ENCODE measurements around the gene CSNK1A1L. TPM values are rescaled to one million over a fixed set of nuclear protein-coding genes. Genes with fewer than 3 reads are reported as not detected.
A peak's percentile ranks its signal among the peaks of the same experiment; 100 is the strongest.

The CSNK1A1L gene
- total and polyA plus RNA-seq, 2 donors (not counting 1 experiment from before 2014, with no cell fraction given), result not detected

DNA sequence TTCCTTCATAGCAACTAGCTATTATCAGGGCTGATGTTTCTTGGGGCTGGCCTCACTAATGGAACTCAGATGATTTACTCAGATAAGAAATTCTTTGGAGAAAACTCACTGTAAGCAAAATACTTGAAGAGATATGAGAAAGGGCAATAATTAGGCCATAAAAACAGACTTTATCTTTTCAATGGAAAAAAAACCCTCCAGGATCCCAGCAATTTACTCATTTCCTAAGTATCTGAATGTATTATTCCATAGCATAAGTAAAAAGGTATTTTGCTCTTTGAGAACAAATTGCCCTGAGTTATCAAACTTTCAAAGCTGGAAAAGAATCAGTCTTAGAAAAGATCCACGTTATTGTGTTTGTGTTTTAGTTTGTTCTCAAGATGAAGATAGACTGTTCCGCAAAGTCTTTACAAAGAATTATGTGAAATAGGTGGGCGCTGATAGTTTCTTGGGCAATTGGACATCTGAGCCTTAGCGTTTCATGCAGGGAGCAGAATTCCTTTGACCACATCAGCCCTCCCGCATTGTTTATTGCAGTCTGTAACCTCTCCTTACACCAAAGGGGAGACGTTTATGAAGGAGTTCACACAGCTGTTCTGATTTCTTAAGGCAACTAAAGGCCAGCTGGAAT is 29.1 kb upstream of the CSNK1A1L start:
- H3K9ac ChIP-seq (ENCODE audit: insufficient read depth, low read length), result no peak overlapping the region
- no peak overlapping the region for H3K27ac ChIP-seq (ENCODE audit: insufficient read depth, low read length)
- no peaks in the 10 kb centered on the region for H3K27me3 ChIP-seq (ENCODE audit: control insufficient read depth, insufficient read depth, low read length)
- no peak overlapping the region for H3K4me2 ChIP-seq (ENCODE audit: extremely low read depth, insufficient read depth, low read length)
- H4K20me1 ChIP-seq (ENCODE audit: control insufficient read depth, extremely low read depth, insufficient read depth, low read length), result no peaks in the 10 kb centered on the region
- DNase-seq (ENCODE audit: low read depth in 2 of 2), result peak; percentile 82 to 96
- no peaks in the 10 kb centered on the region for H3K9me3 ChIP-seq (ENCODE audit: control insufficient read depth, insufficient read depth, low read depth, low read length)
- TF ChIP-seq, protein P1, sequence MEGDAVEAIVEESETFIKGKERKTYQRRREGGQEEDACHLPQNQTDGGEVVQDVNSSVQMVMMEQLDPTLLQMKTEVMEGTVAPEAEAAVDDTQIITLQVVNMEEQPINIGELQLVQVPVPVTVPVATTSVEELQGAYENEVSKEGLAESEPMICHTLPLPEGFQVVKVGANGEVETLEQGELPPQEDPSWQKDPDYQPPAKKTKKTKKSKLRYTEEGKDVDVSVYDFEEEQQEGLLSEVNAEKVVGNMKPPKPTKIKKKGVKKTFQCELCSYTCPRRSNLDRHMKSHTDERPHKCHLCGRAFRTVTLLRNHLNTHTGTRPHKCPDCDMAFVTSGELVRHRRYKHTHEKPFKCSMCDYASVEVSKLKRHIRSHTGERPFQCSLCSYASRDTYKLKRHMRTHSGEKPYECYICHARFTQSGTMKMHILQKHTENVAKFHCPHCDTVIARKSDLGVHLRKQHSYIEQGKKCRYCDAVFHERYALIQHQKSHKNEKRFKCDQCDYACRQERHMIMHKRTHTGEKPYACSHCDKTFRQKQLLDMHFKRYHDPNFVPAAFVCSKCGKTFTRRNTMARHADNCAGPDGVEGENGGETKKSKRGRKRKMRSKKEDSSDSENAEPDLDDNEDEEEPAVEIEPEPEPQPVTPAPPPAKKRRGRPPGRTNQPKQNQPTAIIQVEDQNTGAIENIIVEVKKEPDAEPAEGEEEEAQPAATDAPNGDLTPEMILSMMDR (conservative IDR thresholded peaks at IDR 0.05 in 1 of 2, IDR thresholded peaks at IDR 0.05 in 1 of 2; ENCODE audit: low read depth in 1 of 2, low read length in 2 of 2), result no peak
- no peaks in the 10 kb centered on the region for H3K79me2 ChIP-seq (ENCODE audit: control insufficient read depth, insufficient read depth, low read length)
- no peaks in the 10 kb centered on the region for H3K4me1 ChIP-seq (ENCODE audit: control insufficient read depth, extremely low read depth, insufficient read depth, low read length)
- no peaks in the 10 kb centered on the region for H3K36me3 ChIP-seq (ENCODE audit: control insufficient read depth, insufficient read depth, low read length)
- H2AFZ ChIP-seq (ENCODE audit: low read length), result no peak overlapping the region
- no peak overlapping the region for H3K4me3 ChIP-seq (replicated peaks in 1 of 4; ENCODE audit: control extremely low read depth in 1 of 4, insufficient read depth in 1 of 4, low read depth in 3 of 4, low read length in 4 of 4)

DNA sequence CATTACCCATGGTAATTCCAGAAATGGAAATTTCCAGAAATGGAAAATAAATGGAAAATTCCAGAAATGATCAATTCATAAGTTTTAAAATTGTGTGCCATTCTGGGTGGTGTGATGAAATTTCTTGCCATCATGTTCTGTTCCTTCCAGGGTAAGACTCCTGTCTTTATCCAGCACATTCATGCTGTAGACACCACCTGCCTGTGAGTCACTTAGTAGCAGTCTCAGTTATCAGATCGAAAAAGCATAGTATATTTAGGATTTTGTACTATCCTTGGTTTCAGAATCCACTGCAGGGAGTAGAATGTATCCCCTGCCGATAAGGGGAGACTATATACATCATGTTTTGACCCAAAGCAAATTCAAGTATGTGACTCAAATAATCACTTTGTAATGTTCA is 26.7 kb upstream of the CSNK1A1L start:
- H2AFZ ChIP-seq (ENCODE audit: low read length), result no peak overlapping the region

DNA sequence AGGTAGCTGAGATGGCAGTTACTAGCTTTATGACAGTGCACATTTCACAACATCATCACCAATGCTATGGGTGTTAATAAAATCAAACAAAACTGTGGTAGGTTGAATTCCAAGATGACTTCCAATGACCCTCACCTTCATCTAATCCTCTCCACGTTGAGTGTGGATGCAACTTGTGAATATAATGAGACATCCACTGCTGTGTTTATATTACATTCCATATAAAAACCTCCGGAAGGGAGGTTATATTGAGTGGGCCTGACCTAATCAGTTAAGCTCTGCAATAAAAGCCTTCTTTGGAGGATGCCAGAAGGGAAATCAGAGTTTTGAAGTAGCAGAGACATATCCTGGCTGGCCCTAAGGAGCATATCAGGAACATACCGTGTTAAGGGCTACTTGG is 25.6 kb upstream of the CSNK1A1L start:
- H3K9me3 ChIP-seq (ENCODE audit: control insufficient read depth, insufficient read depth, low read depth, low read length), result no peaks in the 10 kb centered on the region
- TF ChIP-seq, protein P1 (conservative IDR thresholded peaks at IDR 0.05 in 1 of 2, IDR thresholded peaks at IDR 0.05 in 1 of 2; ENCODE audit: low read depth in 1 of 2, low read length in 2 of 2), result no peak
- TF ChIP-seq EZH2 (IDR thresholded peaks at IDR 0.05; ENCODE audit: low read length, missing control alignments), result no peak
- no peaks in the 10 kb centered on the region for H3K27me3 ChIP-seq (ENCODE audit: control insufficient read depth, insufficient read depth, low read length)
- H3K79me2 ChIP-seq (ENCODE audit: control insufficient read depth, insufficient read depth, low read length), result no peaks in the 10 kb centered on the region
- no peak overlapping the region for H3K4me3 ChIP-seq (replicated peaks in 1 of 4; ENCODE audit: control extremely low read depth in 1 of 4, insufficient read depth in 1 of 4, low read depth in 3 of 4, low read length in 4 of 4)
- no peak overlapping the region for H3K27ac ChIP-seq (ENCODE audit: insufficient read depth, low read length)
- H4K20me1 ChIP-seq (ENCODE audit: control insufficient read depth, extremely low read depth, insufficient read depth, low read length), result no peaks in the 10 kb centered on the region
- H3K4me2 ChIP-seq (ENCODE audit: extremely low read depth, insufficient read depth, low read length), result no peak overlapping the region
- no peaks in the 10 kb centered on the region for H3K36me3 ChIP-seq (ENCODE audit: control insufficient read depth, insufficient read depth, low read length)
- no peak overlapping the region for H3K9ac ChIP-seq (ENCODE audit: insufficient read depth, low read length)
- DNase-seq (ENCODE audit: low read depth in 2 of 2), result no peak
- no peaks in the 10 kb centered on the region for H3K4me1 ChIP-seq (ENCODE audit: control insufficient read depth, extremely low read depth, insufficient read depth, low read length)
- H2AFZ ChIP-seq (ENCODE audit: low read length), result no peak overlapping the region

More for the DNA sequence above, 26.7 kb upstream of the CSNK1A1L start:
- Histone ChIP-seq H3K4me1 (ENCODE audit: control insufficient read depth, extremely low read depth, insufficient read depth, low read length) (no peaks in the 10 kb centered on the region), H3K4me2 (ENCODE audit: extremely low read depth, insufficient read depth, low read length) (no peak overlapping the region), H3K79me2 (ENCODE audit: control insufficient read depth, insufficient read depth, low read length) (no peaks in the 10 kb centered on the region), H3K36me3 (ENCODE audit: control insufficient read depth, insufficient read depth, low read length) (no peaks in the 10 kb centered on the region), H3K4me3 (replicated peaks in 1 of 4; ENCODE audit: control extremely low read depth in 1 of 4, insufficient read depth in 1 of 4, low read depth in 3 of 4, low read length in 4 of 4) (no peak overlapping the region), H3K27ac (ENCODE audit: insufficient read depth, low read length) (no peak overlapping the region), H3K27me3 (ENCODE audit: control insufficient read depth, insufficient read depth, low read length) (no peaks in the 10 kb centered on the region), H3K9ac (ENCODE audit: insufficient read depth, low read length) (no peak overlapping the region), H4K20me1 (ENCODE audit: control insufficient read depth, extremely low read depth, insufficient read depth, low read length) (no peaks in the 10 kb centered on the region), H3K9me3 (ENCODE audit: control insufficient read depth, insufficient read depth, low read depth, low read length) (no peaks in the 10 kb centered on the region)
- DNase-seq (ENCODE audit: low read depth in 2 of 2), result peak in 1 of 2 donors; percentile 69
- TF ChIP-seq, protein P1 (conservative IDR thresholded peaks at IDR 0.05 in 1 of 2, IDR thresholded peaks at IDR 0.05 in 1 of 2; ENCODE audit: low read depth in 1 of 2, low read length in 2 of 2), result no peak
- TF ChIP-seq EZH2 (IDR thresholded peaks at IDR 0.05; ENCODE audit: low read length, missing control alignments), result no peak
